ENCODE measurements around the gene NINL. TPM values are rescaled to one million over a fixed set of nuclear protein-coding genes. Genes with fewer than 3 reads are reported as not detected.

Gene NINL
- total and polyA plus RNA-seq, 4 donors = 1.9 to 3.6 (median 2.8) TPM

DNA sequence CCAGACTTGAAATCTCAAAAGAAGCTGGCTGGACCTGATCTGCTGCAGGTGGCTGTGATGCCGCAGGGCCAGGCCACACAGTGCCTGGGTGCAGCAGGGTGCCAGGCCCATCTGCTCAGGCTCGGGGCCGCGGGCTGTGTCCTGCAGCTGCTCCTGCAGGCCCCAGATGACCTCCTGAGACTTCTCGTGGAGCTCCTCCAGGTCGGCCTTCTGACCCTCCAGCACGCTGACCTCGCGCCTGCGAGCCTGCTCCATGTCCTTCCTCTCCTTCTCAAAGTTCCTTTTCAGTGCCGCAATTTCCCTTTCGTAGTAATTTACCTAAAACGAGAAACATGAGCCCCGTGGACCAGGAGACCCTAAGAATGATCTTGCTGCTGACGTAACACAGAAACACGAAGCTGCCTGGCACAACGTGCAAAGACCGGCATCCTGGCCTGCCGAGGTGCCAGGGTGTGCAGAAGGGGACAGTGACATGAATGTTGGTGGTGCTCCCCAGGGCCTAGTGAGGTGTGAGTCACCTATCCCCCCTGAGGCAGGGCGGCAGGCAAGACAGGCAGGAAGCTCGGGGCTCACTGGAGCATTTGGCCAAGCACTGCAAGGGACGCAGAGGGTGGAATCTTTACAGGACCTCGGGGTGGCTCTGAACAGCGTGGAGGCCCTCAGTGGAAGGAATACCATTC is 106.3 kb downstream of the NINL start:
- no peaks in the 10 kb centered on the region for H3K4me1 ChIP-seq (ENCODE audit: control insufficient read depth in 4 of 4, insufficient read depth in 4 of 4, low read length in 3 of 4)
- no peak overlapping the region for H3K27ac ChIP-seq (ENCODE audit: low read depth in 1 of 2, low read length in 2 of 2)
- H3K4me3 ChIP-seq (ENCODE audit: low read depth in 1 of 3, low read length in 3 of 3) = no peak overlapping the region
- TF ChIP-seq HNF4G (IDR thresholded peaks at IDR 0.05) (no peak), ZBTB33 (IDR thresholded peaks at IDR 0.05) (no peak), FOXA1 (IDR thresholded peaks at IDR 0.05) (no peak), MAX (IDR thresholded peaks at IDR 0.05) (no peak), GABPA (IDR thresholded peaks at IDR 0.05 in 1 of 2, conservative IDR thresholded peaks at IDR 0.05 in 1 of 2) (no peak), HNF4A (conservative IDR thresholded peaks at IDR 0.05) (no peak), RAD21 (IDR thresholded peaks at IDR 0.05) (no peak), RXRA (IDR thresholded peaks at IDR 0.05) (no peak), SP1 (IDR thresholded peaks at IDR 0.05) (no peak), EGR1 (IDR thresholded peaks at IDR 0.05; ENCODE audit: low read depth in 2 of 2) (no peak), YY1 (IDR thresholded peaks at IDR 0.05) (no peak), JUND (IDR thresholded peaks at IDR 0.05) (no peak), TAF1 (conservative IDR thresholded peaks at IDR 0.05) (no peak)
- TF ChIP-seq, protein P1, sequence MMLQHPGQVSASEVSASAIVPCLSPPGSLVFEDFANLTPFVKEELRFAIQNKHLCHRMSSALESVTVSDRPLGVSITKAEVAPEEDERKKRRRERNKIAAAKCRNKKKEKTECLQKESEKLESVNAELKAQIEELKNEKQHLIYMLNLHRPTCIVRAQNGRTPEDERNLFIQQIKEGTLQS (IDR thresholded peaks at IDR 0.05) = no peak
- TF ChIP-seq, protein P2, sequence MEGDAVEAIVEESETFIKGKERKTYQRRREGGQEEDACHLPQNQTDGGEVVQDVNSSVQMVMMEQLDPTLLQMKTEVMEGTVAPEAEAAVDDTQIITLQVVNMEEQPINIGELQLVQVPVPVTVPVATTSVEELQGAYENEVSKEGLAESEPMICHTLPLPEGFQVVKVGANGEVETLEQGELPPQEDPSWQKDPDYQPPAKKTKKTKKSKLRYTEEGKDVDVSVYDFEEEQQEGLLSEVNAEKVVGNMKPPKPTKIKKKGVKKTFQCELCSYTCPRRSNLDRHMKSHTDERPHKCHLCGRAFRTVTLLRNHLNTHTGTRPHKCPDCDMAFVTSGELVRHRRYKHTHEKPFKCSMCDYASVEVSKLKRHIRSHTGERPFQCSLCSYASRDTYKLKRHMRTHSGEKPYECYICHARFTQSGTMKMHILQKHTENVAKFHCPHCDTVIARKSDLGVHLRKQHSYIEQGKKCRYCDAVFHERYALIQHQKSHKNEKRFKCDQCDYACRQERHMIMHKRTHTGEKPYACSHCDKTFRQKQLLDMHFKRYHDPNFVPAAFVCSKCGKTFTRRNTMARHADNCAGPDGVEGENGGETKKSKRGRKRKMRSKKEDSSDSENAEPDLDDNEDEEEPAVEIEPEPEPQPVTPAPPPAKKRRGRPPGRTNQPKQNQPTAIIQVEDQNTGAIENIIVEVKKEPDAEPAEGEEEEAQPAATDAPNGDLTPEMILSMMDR (IDR thresholded peaks at IDR 0.05; ENCODE audit: low read depth, low read length, missing input control) = no peak
- TF ChIP-seq, protein P3, sequence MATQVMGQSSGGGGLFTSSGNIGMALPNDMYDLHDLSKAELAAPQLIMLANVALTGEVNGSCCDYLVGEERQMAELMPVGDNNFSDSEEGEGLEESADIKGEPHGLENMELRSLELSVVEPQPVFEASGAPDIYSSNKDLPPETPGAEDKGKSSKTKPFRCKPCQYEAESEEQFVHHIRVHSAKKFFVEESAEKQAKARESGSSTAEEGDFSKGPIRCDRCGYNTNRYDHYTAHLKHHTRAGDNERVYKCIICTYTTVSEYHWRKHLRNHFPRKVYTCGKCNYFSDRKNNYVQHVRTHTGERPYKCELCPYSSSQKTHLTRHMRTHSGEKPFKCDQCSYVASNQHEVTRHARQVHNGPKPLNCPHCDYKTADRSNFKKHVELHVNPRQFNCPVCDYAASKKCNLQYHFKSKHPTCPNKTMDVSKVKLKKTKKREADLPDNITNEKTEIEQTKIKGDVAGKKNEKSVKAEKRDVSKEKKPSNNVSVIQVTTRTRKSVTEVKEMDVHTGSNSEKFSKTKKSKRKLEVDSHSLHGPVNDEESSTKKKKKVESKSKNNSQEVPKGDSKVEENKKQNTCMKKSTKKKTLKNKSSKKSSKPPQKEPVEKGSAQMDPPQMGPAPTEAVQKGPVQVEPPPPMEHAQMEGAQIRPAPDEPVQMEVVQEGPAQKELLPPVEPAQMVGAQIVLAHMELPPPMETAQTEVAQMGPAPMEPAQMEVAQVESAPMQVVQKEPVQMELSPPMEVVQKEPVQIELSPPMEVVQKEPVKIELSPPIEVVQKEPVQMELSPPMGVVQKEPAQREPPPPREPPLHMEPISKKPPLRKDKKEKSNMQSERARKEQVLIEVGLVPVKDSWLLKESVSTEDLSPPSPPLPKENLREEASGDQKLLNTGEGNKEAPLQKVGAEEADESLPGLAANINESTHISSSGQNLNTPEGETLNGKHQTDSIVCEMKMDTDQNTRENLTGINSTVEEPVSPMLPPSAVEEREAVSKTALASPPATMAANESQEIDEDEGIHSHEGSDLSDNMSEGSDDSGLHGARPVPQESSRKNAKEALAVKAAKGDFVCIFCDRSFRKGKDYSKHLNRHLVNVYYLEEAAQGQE (IDR thresholded peaks at IDR 0.05) = no peak
- no peak overlapping the region for H3K9ac ChIP-seq (ENCODE audit: low read depth in 1 of 2, low read length in 2 of 2)
- peaks cover 0 to 41% (median 15%) of the 10 kb centered on the region in 4 donors for H3K36me3 ChIP-seq (ENCODE audit: control insufficient read depth in 4 of 4, insufficient read depth in 3 of 4, low read depth in 1 of 4, low read length in 3 of 4)
- WGBS = 95% methylated on average over 24 of the region's 24 CpGs
- no peak for DNase-seq (ENCODE audit: low spot score)
- H3K9me3 ChIP-seq (ENCODE audit: control insufficient read depth in 4 of 4, low read length in 3 of 4) = no peaks in the 10 kb centered on the region
- H3K27me3 ChIP-seq (ENCODE audit: control insufficient read depth in 4 of 4, insufficient read depth in 4 of 4, low read length in 3 of 4) = no peaks in the 10 kb centered on the region

Data from liver (tissue), 9 donors.